Right renal cortex interstitium (tissue), 3 donors: ENCODE measurements around the gene MAGEA1. TPM values are rescaled to one million over a fixed set of nuclear protein-coding genes. Genes with fewer than 3 reads are reported as not detected.

Experiments
- polyA plus RNA-seq, 3 donors: library from polyadenylated mRNA; unstranded; fragments of 120-200 nt; gene quantifications; one replicate each; pipeline ENCODE4 v1.2.1, GENCODE V29; 2013; ENCODE audit not compliant: insufficient read length in 3 of 3

The MAGEA1 gene
- polyA plus RNA-seq, 3 donors, result not detected

Other genes with a start within 250 kb of the MAGEA1 start
- under 1 TPM; 0.10 to 0.40 (median 0.21) TPM for gene PNMA5, start 185.2 kb upstream of the MAGEA1 start, polyA plus RNA-seq
- gene PNMA3, start 122.8 kb upstream of the MAGEA1 start, polyA plus RNA-seq, result 10 to 100 TPM; 16.7 to 27.8 (median 24.7) TPM
- gene PNMA6A, start 106.8 kb upstream of the MAGEA1 start, polyA plus RNA-seq, result 1 to 10 TPM; 7.0 to 9.9 (median 7.8) TPM
- gene PNMA6F, start 142.5 kb downstream of the MAGEA1 start, polyA plus RNA-seq, result under 1 TPM; 0.04 to 0.12 (median 0.10) TPM
- 10 to 100 TPM; 18.5 to 19.4 (median 18.8) TPM for gene ZNF275, start 154.9 kb downstream of the MAGEA1 start, polyA plus RNA-seq
- not detected for gene PNMA6E, start 222.1 kb downstream of the MAGEA1 start, polyA plus RNA-seq
- gene ZFP92, start 232.2 kb downstream of the MAGEA1 start, polyA plus RNA-seq, result under 1 TPM; 0.75 to 0.98 (median 0.80) TPM